ENCODE data around the gene ZBP1.

The ZBP1 gene

DNA sequence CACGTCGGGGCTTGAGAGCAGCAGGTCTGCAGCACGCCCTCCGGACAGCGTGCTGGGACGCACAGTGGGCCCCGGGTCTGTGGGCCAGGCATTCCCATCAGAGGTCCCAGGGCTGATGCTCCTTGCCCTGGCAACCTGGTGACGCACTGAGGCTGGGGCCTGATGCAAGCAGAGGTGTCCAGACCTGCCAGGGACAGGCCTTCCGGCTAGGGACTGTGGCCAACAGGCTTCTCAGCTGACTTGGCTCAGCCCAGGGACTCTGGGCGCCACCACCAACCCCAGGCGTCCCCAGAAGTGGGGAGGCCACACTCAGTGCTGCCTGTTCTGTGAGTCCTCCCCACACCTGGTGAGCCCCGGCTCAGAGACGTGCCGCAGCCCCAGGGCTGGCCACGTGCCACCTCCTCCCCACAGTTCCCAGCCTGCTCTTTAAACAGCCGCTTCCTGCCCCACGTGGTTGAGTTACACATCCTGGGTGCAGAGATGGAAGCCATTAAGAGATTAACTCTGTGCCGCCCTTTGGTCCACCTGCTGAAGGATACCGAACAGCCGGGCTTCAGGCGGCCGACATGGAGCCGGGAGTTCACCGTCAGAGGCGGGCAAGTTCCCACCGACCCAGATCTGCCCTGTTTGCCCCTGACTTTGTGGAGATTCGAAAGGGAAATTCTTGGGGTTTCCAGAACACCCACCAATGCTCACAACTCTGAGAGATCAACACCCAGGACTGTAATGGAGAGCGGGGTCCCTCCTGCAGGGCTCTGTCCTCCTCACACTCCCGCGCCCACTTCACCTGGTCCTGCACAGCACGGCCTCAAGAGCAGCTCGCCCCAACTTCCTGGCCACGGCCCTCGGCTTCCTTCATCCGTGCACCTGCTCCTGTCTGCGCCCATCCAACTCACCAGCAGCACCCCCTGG, 37.6 kb upstream of the ZBP1 start:
- DNase-seq, result no peak

DNA sequence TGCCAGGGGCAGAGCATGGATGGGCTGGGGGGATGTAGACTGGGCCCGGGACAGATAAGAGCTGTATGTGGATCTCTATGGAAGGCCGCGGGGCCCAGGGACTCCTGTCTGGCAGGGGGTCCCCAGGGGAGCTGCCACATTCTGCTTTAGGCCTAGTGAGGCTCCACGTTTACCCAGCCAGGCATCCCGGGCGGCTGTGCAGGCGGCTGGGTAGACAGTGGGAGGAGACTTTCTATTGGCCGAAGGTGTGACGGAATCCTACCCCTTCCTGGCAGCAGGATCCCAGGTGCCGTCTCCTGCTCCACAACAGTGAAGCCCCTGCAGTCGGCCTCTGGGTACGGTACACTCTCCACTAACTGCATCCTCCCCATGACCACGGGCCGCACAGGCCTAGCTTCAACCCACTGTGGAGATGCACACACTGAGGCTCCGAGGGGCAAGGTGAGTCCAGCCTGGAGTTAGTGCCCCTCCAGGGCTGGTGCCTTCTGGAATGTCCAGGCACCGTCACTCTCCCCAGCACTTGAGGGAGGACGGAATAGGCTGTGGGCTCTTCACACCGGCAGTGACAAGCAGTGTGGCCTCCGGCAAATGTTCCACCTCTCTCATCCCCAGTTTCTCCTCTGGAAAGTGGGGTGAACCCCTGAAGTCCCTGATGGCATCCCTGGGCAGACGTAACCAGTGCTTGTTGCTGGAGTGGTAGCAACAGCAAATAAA, 36.8 kb upstream of the ZBP1 start:
- no peak for DNase-seq

DNA sequence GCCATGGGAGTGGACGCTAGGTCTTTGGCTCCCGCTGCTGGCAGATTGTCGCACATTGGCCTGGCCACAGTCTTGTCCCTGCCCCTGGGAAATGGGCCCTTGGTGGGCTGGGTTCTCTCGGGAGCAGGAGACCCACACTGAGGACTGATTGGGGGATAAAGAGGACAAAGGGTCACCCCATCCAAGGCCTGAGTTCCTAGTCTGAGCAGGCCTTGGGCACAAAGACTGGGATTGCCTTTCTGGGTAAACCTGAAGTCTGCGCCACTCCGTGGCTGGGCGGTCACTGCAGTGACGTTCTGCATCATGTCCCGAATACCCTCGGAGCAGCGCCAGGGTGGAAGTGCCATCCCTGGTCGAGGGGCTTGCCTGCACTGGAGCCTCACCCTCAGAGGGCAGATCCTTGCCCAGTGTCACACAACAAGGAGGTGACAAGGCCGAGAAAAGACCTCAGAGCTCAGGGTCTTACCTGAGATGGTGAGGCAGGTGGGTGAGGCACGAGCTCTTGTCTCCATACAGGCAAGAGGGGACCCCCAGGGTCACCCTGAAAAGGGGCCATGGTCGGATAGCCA, 36.1 kb upstream of the ZBP1 start:
- no peak for DNase-seq

DNA sequence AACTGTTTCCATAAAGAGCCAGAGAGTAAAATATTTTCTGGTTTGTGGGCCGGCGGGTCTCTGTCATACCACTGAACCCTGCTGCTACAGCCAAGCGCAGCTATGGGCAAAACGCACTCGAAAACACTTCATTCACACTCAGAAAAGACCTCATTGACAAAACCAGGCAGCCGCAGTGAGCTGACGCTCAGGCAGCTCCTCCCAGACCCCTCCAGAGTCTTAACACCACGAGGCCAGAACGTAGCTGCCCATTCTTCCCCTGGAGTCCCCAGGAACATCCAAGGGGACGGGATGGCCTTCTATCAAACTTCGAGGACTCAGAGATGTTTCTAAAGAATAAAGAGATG, 35.6 kb upstream of the ZBP1 start:
- no peak for DNase-seq

DNA sequence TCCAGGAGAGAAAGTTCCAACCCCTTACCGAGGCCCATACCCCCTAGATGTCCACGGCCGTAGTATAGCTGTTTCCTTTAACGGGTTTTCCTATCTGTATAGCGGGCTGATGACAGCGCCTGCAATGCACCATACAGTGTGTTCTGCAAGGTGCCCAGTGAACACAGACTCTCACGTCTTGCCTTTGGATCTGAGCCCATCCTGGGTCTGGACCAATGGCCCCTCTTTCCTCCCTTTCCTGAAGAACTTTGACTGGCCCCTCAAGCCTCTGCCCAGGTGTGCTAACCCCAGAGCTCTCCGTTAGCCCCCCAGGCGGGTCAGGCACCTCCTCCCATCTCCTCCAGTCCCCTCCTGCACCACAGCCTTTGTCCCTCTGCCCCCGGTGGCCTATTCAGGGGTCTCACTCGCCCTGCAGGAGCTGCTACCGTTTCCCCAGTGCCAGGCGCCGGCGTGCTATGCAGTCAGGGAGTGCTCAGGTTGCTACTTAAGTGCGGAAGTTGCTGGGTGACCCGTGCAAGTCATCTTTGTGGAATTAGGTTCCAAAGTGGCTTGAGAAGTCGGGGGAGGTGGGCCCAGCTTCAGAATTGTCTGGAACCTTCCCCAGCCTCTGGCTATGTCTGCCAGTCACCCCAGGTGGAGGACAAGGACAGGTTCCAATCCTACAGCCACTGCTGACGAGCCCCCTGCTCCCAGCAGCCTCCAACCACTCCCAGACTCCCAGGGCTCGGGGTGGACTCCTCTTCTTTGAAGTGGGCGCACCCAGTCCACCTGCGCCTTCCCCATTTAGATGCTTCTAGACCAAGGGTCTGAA, 35.0 kb upstream of the ZBP1 start:
- no peak for DNase-seq

DNA sequence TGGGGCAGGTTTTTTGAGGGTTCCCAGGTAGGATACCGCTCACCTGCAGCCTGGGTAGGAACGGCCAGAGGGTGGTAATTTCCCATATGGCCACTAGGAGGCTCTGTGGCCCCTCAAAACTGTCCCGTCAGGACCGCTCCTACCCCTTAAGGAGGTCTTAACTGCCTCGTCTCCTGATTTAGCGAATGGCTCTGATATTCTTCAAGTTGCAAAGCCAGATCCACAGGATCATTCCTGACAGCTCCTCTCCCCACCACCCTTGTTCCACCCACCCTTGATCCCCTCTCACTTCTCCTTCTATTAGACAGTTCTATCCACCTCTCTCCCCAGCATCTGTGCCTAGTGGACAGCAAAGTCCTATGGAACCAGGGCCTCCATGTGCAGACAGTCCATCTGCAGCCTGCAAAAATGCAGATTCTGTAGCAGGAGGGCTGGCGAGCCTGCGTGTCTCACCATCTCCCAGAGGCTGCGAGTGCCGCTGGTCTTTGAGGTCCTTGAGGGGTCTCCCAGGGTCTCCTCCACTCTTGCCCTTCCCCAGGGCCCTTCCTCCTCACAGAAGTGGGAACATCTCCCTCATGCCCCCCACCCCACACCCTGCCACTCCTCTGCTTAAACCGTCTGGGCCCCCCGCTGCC, 34.3 kb upstream of the ZBP1 start:
- DNase-seq, result peak; percentile 66

DNA sequence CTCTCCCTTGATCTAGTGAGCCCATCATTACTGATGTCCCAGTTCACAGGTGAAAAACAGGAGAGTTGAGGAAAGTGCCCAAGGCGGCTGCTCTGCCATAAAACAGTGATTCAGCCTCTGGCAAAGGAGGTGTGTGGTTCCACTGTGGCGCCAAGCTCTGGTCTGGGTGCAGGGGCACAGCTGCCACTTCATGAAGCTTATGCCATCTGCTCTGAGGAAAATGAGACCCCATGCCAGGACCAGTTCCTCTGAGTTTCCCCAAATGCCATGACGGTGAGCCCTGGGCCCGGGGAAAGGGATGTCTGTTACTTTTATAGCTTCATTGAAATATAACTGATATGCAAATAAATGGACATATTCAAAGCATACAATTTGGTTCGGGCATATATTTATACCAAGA, 33.7 kb upstream of the ZBP1 start:
- no peak for DNase-seq

DNA sequence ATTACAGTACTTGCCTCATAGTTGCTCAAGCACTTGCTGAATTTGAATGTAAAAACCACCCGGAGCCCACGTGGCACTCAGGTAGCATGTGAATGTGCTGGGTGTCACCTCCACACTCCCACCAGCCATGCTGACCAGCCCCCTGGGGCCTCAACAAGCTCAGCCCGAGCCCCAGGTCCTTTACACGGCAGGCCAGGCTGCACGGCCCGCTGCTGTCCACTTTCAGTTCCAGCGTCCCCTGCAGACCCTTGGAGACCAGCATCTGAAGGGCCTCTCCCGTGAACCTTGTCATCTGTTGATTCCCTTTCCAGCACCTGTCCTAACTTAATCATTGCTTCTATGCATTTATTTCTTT, 33.3 kb upstream of the ZBP1 start:
- no peak for DNase-seq

DNA sequence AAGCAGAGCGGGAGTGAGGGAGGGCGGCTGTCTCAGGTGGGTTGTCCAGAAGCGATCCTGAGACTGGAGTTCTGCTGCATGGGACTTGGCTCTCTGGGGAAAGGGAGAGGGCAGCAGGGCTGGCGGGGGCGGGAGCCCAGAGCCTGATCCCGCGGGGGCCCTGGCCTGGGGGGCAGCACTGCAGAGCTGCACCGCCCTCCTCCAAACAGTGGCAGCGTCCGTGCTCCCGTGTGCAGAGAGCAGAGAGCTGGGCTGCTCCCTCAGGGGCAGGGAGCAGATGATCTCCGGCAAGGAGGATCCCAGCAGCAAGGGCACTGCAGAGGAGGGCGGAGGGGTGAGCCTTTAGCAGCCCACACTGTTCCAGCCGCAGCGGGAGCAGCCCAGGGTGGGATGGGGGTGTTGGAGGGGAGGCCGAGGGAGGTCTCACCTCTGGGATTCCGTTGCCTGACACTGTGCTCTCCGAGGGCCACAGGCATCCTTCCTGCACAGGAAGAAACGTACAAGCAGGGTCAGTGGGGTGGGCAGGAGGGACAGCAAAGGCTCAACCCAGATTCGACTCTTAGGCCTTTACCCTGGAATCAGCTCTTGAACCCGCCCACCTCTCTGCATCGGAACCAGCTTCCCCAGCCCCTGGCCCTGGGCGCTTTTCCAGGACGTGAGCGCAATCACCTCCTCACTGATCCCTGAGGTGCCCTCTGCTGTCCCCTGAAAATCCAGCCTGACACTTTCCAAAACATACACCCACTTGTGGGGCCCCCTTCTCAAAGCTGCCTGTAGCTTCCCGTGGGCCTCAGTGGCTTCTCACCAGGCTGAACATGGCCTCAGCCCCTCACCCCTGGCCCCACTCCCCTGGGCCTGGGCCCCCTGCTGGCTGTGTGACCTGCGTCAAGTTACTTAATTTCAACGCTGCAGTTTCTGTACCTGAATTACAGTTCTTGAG, 32.6 kb upstream of the ZBP1 start:
- no peak for DNase-seq

DNA sequence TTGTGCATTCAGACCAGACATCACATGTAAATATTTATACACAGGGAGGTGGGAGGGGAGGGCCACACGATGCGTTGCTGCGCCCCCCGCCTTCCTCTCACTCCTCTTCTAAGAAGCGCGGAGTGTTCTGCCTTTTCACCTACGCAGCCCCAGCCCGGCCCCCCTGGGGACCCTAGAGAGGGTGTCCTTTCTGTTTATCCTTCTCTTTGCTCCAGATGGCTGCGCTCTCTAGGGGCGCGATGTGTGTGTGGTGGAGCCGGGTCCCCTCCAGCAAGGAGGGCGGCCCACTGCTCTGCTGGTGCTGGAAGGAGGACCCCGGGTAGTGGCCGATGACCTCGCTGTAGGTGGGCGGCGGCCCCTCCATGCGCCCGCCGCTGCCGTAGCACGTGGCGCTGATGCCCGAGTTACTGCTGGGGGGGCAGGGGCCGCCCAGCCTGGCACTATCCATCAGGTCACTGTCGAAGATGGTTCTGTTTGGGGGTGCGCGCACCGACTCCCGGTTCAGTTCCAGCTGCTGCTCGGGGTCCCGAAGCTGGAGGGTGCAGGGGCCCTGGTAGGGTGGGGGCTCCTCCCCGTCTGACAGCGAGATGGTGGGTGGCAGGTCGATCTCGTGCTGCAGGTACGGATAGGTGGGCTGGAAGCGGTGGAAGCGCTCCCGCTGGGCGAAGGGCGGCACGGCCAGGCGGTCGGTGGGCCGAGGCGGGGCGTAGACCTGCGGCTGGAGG, 31.8 kb upstream of the ZBP1 start:
- no peak for DNase-seq

DNA sequence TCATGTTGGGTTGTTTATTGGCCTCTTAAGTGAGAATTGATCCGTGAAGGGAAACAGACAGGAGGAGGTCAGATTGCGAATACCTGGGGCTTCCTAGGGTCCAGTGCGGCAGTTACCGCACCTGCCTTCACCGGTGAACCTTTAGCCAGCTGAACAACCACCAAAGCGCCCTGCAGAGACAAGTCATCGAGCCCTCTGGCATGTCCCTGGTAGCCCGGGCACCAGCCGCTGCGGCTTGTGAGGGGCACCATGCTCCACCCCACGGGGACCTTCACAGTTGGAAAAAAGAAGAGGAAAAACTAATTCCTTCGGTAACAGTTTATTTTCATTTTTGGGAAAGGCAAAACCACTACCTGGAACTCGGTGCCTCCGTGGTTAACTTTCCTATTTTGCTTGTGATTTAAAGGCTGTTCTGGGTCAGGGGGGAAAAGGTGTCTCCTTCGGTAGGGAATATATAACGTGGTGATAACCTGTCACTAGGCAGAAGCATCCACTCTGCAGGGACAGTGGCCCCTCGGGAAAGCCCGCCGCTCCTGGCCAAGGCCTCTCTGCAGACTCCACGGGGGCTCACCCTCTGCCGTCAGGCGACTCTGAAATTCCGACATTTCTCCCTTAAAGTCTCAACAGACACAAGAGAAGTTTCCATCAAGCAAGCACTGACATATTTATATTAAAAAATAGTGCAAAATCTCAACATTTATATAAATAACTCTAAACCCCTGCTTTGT, 30.7 kb upstream of the ZBP1 start:
- no peak for DNase-seq

DNA sequence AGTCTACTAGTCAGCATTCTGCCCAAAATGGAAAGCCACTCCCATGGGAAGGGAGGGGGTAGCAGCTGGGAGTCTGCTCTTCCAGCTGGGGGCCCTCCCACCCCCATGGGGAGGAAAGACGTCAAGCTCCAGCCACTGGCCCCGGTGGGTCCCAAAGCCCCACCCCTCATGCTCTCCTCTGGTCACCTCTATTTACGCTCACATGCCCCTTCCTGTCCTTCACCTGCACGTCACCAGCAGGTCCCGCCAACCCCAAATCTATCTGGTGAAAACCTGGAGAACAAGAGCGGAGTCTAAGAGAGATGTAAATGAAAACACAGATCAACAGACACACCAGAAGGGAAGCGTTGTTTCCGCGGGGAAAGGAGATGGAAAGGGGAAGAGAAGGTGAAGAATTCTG, 30.0 kb upstream of the ZBP1 start:
- DNase-seq, result no peak

DNA sequence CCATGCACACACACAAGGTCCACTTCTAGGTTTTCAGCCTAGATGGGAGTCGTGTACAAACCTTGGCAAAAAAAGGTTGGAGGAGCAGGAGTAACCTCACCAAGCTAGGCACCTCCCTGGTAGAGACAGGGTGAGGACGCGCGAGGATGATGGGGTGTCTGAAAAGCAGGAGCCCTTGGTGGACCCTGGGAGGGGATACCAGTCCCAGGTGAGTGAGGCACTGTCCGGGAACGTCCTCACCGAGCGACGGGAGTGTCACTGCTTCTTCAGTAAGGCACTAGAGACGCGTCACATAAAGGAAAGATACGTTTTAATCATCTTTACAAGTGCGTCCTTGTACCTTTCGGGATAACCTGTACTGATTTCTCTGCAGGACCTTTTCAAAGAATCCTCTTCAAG, 29.4 kb upstream of the ZBP1 start:
- no peak for DNase-seq

DNA sequence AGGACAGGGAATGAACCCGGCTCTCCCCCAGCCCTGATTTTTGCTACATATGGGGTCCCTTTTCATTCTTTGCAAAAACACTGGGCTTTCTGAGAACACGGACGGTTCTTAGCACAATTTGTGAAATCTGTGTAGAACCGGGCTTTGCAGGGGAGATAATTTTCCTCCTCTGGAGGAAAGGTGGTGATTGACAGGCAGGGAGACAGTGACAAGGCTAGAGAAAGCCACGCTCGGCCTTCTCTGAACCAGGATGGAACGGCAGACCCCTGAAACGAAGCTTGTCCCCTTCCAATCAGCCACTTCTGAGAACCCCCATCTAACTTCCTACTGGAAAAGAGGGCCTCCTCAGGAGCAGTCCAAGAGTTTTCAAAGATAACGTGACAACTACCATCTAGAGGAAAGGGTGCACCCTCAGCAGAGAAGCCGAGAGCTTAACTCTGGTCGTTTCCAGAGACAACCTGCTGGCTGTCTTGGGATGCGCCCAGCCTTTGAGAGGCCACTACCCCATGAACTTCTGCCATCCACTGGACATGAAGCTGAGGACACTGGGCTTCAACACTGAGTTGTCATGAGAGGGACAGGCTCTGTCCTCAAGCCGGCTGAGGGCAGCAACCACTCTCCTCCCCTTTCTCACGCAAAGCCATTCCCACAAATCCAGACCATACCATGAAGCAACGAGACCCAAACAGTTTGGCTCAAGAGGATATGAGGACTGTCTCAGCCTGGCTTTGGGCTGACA, 28.8 kb upstream of the ZBP1 start:
- no peak for DNase-seq

DNA sequence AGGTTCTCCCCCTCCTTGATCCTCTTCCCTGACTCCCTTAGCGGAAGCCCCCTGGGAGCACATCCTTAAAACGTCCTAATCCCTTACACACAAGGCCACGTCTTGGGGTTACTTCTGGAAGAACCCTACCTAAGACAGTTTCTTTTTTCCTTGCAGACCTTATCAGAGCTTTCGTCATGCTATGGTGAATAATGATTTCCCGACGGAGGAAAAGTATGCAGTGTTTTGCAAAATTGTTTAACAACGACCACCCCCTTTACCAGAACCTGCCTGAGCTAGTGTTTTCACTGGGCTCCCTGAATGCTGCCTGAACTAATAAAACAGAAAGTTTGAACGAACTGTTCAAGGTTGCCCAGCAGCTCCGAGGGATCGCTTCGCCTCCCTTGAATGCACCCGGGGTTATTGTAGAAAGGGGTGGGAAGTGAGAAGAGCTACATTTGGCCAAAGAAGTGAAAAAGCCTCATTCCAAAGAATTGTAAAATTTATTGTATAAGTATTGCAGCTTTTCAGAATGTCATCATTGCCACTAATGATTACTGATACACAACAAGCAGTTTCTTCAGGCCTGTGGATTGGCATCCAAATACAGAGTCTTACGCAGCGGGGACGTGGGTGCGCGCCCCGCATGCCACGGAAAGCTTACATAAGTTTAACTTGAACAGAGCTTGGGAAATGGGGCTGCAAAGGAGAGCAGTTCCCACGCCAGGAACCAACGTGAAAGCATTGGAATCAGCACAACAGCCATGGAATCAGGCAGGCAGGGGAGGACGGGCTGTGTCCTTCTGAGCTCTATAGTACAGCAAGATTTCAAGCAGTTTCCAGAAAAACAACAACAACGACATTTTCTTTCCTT, 27.9 kb upstream of the ZBP1 start:
- DNase-seq, result no peak

DNA sequence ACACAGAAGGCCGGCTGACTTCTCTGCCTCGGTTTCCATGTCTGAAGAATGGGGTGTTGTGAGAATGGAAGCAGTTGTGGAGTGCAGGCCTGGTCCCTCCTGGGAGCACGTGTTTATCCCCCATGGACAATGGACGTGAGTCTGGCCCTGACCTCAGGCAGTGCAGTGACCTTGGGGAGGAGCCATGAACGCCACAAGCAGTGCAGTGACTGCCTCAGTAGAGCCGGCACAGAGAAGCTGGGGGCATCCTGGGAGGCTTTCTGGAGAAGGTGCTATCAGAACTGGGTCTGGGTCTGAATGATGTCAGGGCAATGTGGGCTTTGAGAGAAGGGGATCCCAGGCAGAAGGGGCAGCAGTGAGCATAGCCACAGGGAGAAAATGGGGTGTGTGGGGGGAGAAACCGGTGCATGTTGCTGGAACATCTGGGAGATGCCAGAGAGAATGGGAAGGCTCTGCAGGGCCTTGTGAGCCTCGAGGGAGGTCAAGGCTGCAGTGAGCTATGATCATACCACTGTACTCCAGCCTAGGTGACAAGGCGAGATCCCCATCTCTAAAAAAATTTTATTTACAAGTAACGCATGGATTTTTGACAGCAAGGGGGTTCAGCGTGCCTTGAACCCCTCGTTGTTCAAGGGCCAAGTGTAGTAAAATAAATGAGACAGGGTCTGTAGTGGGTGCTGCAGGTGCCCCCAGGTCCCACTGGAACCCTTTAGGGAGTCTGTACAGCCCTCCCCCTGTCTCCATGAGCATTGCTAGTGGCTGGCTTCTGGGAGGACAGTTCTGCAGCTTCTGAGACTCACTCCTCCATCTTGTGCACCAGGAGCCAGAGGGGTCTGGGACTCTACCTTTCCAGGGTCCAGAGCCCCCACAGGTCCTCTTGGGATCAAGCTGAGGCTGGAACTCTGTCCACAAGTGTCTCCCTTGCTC, 27.0 kb upstream of the ZBP1 start:
- DNase-seq, result no peak

DNA sequence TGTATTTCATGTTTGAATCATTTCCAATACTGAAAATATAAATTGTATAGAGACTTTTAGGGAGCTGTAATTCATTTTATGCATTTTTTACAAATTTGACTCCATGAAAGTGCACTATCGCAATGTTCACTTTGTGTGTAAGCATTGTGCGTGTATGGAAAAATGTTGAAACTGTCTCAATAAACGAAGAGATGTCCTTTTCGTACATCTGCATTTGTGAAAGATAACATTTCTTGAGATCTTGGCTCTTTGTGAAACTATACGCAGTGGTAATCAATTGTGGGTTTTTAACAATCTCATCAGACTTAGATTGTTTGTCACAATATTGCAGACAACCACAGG, 18.6 kb upstream of the ZBP1 start:
- DNase-seq, result no peak
